NB4 (cell line): ENCODE data around the gene CTIF.

Experiments
- MAX ChIP-seq: IDR thresholded peaks from 2 replicates; pipeline ENCODE4 v1.6.1; 2011; ENCODE audit warnings: low read depth, low read length
- POLR2A ChIP-seq: IDR thresholded peaks from 2 replicates; pipeline ENCODE4 v1.6.1; 2011; ENCODE audit warnings: mild to moderate bottlenecking; ENCODE audit not compliant: insufficient read length; ENCODE audit errors: extremely low read depth
- TF ChIP-seq, protein P1 (sequence below): IDR thresholded peaks from one replicate; pipeline ENCODE4 v1.5.1; 2012; ENCODE audit warnings: low read depth, low read length

- TF ChIP-seq, protein P1, sequence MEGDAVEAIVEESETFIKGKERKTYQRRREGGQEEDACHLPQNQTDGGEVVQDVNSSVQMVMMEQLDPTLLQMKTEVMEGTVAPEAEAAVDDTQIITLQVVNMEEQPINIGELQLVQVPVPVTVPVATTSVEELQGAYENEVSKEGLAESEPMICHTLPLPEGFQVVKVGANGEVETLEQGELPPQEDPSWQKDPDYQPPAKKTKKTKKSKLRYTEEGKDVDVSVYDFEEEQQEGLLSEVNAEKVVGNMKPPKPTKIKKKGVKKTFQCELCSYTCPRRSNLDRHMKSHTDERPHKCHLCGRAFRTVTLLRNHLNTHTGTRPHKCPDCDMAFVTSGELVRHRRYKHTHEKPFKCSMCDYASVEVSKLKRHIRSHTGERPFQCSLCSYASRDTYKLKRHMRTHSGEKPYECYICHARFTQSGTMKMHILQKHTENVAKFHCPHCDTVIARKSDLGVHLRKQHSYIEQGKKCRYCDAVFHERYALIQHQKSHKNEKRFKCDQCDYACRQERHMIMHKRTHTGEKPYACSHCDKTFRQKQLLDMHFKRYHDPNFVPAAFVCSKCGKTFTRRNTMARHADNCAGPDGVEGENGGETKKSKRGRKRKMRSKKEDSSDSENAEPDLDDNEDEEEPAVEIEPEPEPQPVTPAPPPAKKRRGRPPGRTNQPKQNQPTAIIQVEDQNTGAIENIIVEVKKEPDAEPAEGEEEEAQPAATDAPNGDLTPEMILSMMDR, result no peak
- TF ChIP-seq POLR2A (no peak), MAX (no peak)
These were observed 60.6 kb downstream of the CTIF start for GRCh38 chr18:48599391-48599790.
